GM19438 (cell line): ENCODE measurements around the gene HOXC4.

Experiments
- ATAC-seq: cut with Tn5 transposase; IDR thresholded peaks from one replicate; pipeline ENCODE4 v1.9.1; 2021; ENCODE audit warnings: low read depth; ENCODE audit not compliant: unreplicated experiment

The HOXC4 gene

GRCh38 chr12:54027442-54027786 is 26.2 kb upstream of the HOXC4 start:
- ATAC-seq, result no peak

GRCh38 chr12:54028314-54029201 is 25.1 kb upstream of the HOXC4 start, which contains the start of gene HOXC6:
TSS of gene HOXC6 (plus strand) at chr12:54028440. CDS start at chr12:54028522, 82 bp downstream.
- ATAC-seq, result no peak

- ATAC-seq, result no peak
Measured at GRCh38 chr12:54029529-54030441, 23.9 kb upstream of the HOXC4 start.

GRCh38 chr12:54030442-54030801 is 23.2 kb upstream of the HOXC4 start:
- ATAC-seq, result no peak

- ATAC-seq, result no peak
Measured at GRCh38 chr12:54030889-54031471, 22.7 kb upstream of the HOXC4 start.

- no peak for ATAC-seq
Measured at GRCh38 chr12:54031480-54031879, 22.2 kb upstream of the HOXC4 start.

GRCh38 chr12:54032086-54032619 is 21.5 kb upstream of the HOXC4 start:
- ATAC-seq, result no peak

DNA sequence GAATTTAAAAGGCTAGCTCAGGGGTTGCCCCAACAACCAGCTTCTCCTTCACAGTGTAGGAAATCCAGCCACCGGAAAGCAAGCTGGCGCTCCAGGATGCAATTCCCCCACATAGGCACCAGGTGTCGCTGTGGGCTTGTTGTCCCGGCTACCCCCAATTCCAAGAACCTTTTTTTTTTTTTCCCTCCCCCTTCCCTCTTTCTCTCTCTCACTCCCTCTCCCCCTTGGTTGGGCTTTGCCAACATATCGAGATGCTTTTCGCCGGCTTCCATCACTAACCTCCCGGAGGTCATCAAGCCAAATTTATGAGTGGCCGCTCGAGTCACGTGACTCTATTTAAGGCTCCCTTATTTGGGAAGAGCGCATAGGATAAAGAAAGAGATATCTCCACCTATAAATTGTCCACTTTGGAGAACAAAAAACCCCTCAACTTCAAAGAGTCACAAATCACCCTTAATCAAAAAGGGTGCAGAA is 21.0 kb upstream of the HOXC4 start, which contains the start of gene HOXC5:
TSS of gene HOXC5 (plus strand) at position 424 of the 474 bp plus-strand sequence. CDS start 73 bp downstream, outside the sequence.
- ATAC-seq, result no peak

DNA sequence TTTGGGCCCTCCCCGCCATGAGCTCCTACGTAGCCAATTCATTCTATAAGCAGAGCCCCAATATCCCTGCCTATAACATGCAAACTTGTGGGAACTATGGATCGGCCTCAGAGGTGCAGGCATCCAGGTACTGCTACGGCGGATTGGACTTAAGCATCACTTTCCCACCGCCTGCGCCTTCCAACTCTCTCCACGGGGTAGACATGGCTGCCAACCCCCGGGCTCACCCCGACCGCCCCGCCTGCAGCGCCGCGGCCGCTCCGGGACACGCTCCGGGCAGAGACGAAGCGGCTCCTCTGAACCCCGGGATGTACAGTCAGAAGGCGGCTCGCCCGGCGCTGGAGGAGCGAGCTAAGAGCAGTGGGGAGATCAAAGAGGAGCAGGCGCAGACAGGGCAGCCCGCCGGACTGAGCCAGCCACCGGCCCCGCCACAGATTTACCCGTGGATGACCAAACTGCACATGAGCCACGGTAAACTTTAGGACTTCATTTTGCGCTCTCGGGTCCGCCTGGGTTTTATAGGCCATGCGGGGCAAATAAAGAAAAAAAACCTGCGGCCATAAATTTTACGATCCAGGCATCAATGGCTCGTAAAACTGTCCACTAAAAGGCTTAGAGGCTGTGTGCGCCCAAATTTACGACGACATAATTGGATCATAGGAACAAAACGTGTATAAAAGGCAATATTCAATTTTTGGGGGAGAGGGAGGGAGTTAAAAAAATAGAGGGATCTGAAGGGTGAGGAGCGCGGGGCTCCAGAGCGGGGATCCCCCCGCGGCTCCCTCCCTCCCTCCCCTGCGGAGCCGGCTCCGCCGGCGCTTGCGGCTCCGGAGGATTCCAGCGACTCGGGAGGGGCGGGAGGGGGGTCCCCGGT is 20.3 kb upstream of the HOXC4 start:
- ATAC-seq, result no peak

- no peak for ATAC-seq
Measured at GRCh38 chr12:54033980-54034784, 19.5 kb upstream of the HOXC4 start.

GRCh38 chr12:54034785-54035310 is 18.8 kb upstream of the HOXC4 start:
- no peak for ATAC-seq

DNA sequence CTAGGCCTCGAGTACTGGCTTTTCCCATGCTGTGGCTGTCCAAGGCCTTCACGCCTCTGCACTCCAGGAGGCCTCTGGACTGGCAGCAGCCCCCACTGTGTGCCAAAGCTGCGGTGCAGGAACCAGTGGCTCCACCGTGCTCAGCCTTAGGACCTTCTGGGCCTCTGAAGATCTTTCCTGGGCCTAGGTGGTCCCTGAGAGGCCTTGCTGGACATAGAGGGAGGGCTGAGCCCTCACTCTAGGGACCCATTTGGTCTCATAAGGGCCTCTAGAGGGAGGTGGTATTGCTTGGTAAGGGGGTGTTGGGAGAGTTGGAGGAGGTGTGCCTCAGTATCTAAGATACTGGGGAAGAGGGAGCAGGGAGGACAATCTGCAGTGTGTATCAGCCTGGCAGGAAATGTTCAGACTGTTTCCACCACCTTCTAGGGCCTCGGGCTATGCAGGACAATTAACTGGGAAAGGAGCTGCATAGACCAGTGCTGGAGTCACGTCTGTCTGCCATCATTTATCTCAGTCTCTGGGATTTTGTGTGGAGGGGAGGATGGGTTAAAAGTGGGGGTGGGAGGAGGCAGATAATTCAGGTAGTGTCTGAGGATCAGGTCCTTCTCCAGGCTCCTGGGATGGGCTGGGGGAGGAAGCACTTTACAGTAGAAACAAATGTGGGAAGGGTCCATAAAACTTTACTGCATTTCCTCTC is 17.9 kb upstream of the HOXC4 start:
- ATAC-seq, result no peak

DNA sequence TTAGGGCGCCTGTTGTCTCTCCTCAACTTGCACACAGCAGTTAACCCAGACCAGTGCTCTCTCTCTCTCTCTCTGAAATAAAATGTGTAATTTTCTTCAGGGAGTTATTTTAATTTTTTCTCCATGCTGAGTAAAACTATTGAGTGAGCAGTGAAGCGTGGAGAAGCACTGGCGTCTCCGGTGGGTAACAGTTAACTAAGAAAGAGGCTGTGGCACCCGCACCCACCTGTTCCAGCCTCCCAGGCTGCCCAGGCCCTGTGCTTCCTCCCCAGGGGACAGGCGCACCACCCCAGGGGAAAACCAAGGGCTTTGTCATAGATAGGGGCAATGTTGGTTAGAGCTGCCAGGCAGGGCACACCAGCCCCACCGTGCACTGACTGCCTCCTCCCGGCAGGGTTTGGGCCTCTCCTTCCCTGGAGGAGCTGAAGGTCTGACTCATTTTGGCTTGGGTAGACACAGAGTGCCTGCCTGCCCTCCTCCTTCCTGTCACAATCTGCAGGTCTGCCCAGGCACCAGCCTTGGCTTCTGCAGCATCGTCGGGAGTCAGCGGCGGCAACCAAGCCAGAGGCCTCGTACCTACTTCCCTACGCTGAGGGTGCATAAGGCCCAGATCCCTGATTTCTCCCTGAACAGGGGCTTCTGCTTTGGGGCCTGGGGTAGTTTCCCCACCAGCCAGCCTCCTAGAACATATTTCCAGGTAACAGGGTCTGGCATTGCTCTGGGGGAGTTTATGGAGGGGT is 16.8 kb upstream of the HOXC4 start:
- no peak for ATAC-seq

GRCh38 chr12:54037360-54038283 is 16.0 kb upstream of the HOXC4 start:
- no peak for ATAC-seq

GRCh38 chr12:54038284-54038870 is 15.3 kb upstream of the HOXC4 start:
- no peak for ATAC-seq

GRCh38 chr12:54038871-54039414 is 14.7 kb upstream of the HOXC4 start:
- no peak for ATAC-seq
